Lung (tissue), 16 donors: ENCODE data around the gene C2CD4D. TPM values are rescaled to one million over a fixed set of nuclear protein-coding genes. Genes with fewer than 3 reads are reported as not detected.
A peak's percentile ranks its signal among the peaks of the same experiment; 100 is the strongest.

Experiments
- ATAC-seq: fragments of 200-7000 bp; cut with Tn5 transposase; one replicate; pipeline ENCODE4 v1.9.1; 2020; ENCODE audit warnings: moderate number of reproducible peaks; ENCODE audit not compliant: insufficient read depth, low FRiP score
- DNase-seq, 3 donors: peaks; one replicate each; pipeline ENCODE4 v3.0.0-alpha.2; 2013 to 2017
- H3K27ac ChIP-seq, 2 donors: one replicate each; pipeline ENCODE4 v1.5.1; 2013; ENCODE audit warnings: mild to moderate bottlenecking in 2 of 2, moderate library complexity in 2 of 2, control low read depth in 1 of 2, inconsistent platforms in 1 of 2, low read depth in 1 of 2, low read length in 1 of 2
- H3K27me3 ChIP-seq, 3 donors: one replicate each; pipeline ENCODE4 v1.5.1; 2013; ENCODE audit warnings: low read length in 2 of 3; ENCODE audit not compliant: control insufficient read depth in 3 of 3, insufficient read depth in 3 of 3
- H3K36me3 ChIP-seq, 4 donors: one replicate each; pipeline ENCODE4 v1.5.1; 2013; ENCODE audit warnings: low read length in 4 of 4, mild to moderate bottlenecking in 1 of 4, moderate library complexity in 1 of 4; ENCODE audit not compliant: control insufficient read depth in 4 of 4, insufficient read depth in 4 of 4
- H3K4me1 ChIP-seq, 5 donors: one replicate each; pipeline ENCODE4 v1.5.1; 2013; ENCODE audit warnings: low read length in 5 of 5, mild to moderate bottlenecking in 2 of 5, moderate library complexity in 1 of 5; ENCODE audit not compliant: control insufficient read depth in 5 of 5, insufficient read depth in 5 of 5
- H3K4me3 ChIP-seq: one replicate; pipeline ENCODE4 v1.5.1; 2013; ENCODE audit warnings: mild to moderate bottlenecking, control low read depth, moderate library complexity
- H3K9ac ChIP-seq, 2 donors: one replicate each; pipeline ENCODE4 v1.5.1; 2013; ENCODE audit warnings: low read length in 2 of 2, control low read depth in 1 of 2; ENCODE audit not compliant: insufficient read depth in 1 of 2
- H3K9me3 ChIP-seq, 4 donors: one replicate each; pipeline ENCODE4 v1.5.1; 2013; ENCODE audit warnings: low read length in 3 of 4, mild to moderate bottlenecking in 1 of 4, moderate library complexity in 1 of 4; ENCODE audit not compliant: control insufficient read depth in 4 of 4, insufficient read depth in 3 of 4
- CTCF ChIP-seq: IDR thresholded peaks from 2 replicates; pipeline ENCODE4 v1.5.1; 2012; ENCODE audit warnings: mild to moderate bottlenecking; ENCODE audit errors: control extremely low read depth, extremely low read depth
- WGBS, 2 donors: extraction: QIAGEN DNeasy Blood & Tissue Kit; methylation state at CpG; one replicate each; pipeline ENCODE4 v1.1.7; 2013; 5-methylcytosine and 5-hydroxymethylcytosine counted together
- long read RNA-seq, 5 donors: transcript quantifications; one replicate each; lab custom pipeline, GENCODE V29; 2026
- polyA plus RNA-seq, 2 donors: library from polyadenylated mRNA; stranded (reverse); fragments of 200-250 nt; gene quantifications; one replicate each; pipeline ENCODE4 v1.2.1, GENCODE V29; 2013
- total RNA-seq, 2 donors: library from RNA; depleted of rRNA in 1 of 2; stranded (reverse); fragments of >200 nt in 1 of 2; gene quantifications; one replicate each; pipeline ENCODE4 v1.2.1, GENCODE V29; 2014 to 2021
- donor health status: control.
- donor health status: control.
- donor health status: Bipolar disorder and iron deficiency.
- donor health status: healthy.
- donor health status: DM: yes; HTN: yes; CAD: no.

Gene C2CD4D
- total RNA-seq = under 1 TPM in 1 of 2 donors, not detected in 1; 0.40 TPM
- polyA plus RNA-seq = under 1 TPM; 0.10 to 0.19 TPM
- long read RNA-seq, donor 1 = 0 reads
- long read RNA-seq, donor 2 = 0 reads
- long read RNA-seq, donor 3 = 0 reads
- long read RNA-seq, donor 4 = 0 reads
- long read RNA-seq, donor 5, partial matches to known transcripts = 6 of 6 reads
- long read RNA-seq, donor 5, other reads (novel, unspliced or antisense) = 0 of 6 reads

GRCh38 chr1:151839457-151840403, at the start of gene C2CD4D:
TSS of gene C2CD4D (minus strand) at chr1:151839820. CDS start at chr1:151838989, 831 bp downstream.
- H3K27me3 ChIP-seq = peaks cover 0 to 38% (median 35%) of the 10 kb centered on the region in 3 donors
- peaks cover 0 to 20% (median 7%) of the 10 kb centered on the region in 5 donors for H3K4me1 ChIP-seq
- DNase-seq (peak; percentile 59 to 85 (median 78)), ATAC-seq (peak; percentile 52)
- H3K36me3 ChIP-seq = no peaks in the 10 kb centered on the region
- H3K9me3 ChIP-seq = no peaks in the 10 kb centered on the region
- TF ChIP-seq CTCF = no peak
- peak within 1 kb of the TSS in 1 of 2 donors; percentile 39 for H3K9ac ChIP-seq
- peak within 1 kb of the TSS in 1 of 2 donors; percentile 49 for H3K27ac ChIP-seq
- WGBS, 2 donors = 6 to 7% methylated on average over 46 to 47 of the region's 47 CpGs
- H3K4me3 ChIP-seq = peak within 1 kb of the TSS; percentile 9

- WGBS, 2 donors = 94 to 99% methylated on average over 2 of the region's 2 CpGs
- peaks cover 2 to 15% (median 13%) of the 10 kb centered on the region in 4 donors for H3K36me3 ChIP-seq
These were observed 49.5 kb upstream of the C2CD4D start for GRCh38 chr1:151888972-151889570.

GRCh38 chr1:151887028-151887427, 47.4 kb upstream of the C2CD4D start:
- no peaks in the 10 kb centered on the region for H3K27me3 ChIP-seq
- H3K9ac ChIP-seq = no peak overlapping the region
- H3K4me3 ChIP-seq = no peak overlapping the region
- no peaks in the 10 kb centered on the region for H3K9me3 ChIP-seq
- ATAC-seq (no peak), DNase-seq (no peak)
- no peaks in the 10 kb centered on the region for H3K4me1 ChIP-seq
- H3K27ac ChIP-seq = no peak overlapping the region
- peaks cover 0 to 7% (median 5%) of the 10 kb centered on the region in 4 donors for H3K36me3 ChIP-seq
- no peak for TF ChIP-seq CTCF
- 91 to 100% methylated on average over 1 of the region's 1 CpG for WGBS, 2 donors

More at GRCh38 chr1:151888972-151889570, 49.5 kb upstream of the C2CD4D start:
- Histone ChIP-seq H3K4me3 (no peak overlapping the region), H3K9ac (no peak overlapping the region), H3K4me1 (no peaks in the 10 kb centered on the region), H3K27me3 (no peaks in the 10 kb centered on the region), H3K27ac (no peak overlapping the region), H3K9me3 (no peaks in the 10 kb centered on the region)
- ATAC-seq (no peak), DNase-seq (peak in 1 of 3 donors; percentile 8)
- no peak for TF ChIP-seq CTCF
